GM21786 (cell line): Measurements from ENCODE around the gene ATP2B2.

Experiments
- ATAC-seq: cut with Tn5 transposase; IDR thresholded peaks from one replicate; pipeline ENCODE4 v1.9.1; 2021; ENCODE audit not compliant: unreplicated experiment

ATP2B2 gene

GRCh38 chr3:10349801-10350200 is 155.6 kb downstream of the ATP2B2 start:
- ATAC-seq: no peak

GRCh38 chr3:10348404-10348721 is 157.0 kb downstream of the ATP2B2 start:
- no peak for ATAC-seq

- ATAC-seq: no peak
Measured at GRCh38 chr3:10347648-10348403, 157.6 kb downstream of the ATP2B2 start.

GRCh38 chr3:10345911-10346310 is 159.5 kb downstream of the ATP2B2 start:
- ATAC-seq: no peak

- no peak for ATAC-seq
Measured at GRCh38 chr3:10344944-10345575, 160.3 kb downstream of the ATP2B2 start.

- no peak for ATAC-seq
Measured at GRCh38 chr3:10344147-10344943, 161.0 kb downstream of the ATP2B2 start.

GRCh38 chr3:10343526-10343925 is 161.9 kb downstream of the ATP2B2 start:
- ATAC-seq: no peak

GRCh38 chr3:10342781-10343180 is 162.6 kb downstream of the ATP2B2 start:
- no peak for ATAC-seq

- no peak for ATAC-seq
Measured at GRCh38 chr3:10341901-10342398, 163.4 kb downstream of the ATP2B2 start.

- no peak for ATAC-seq
Measured at GRCh38 chr3:10340476-10340875, 164.9 kb downstream of the ATP2B2 start.

- no peak for ATAC-seq
Measured at GRCh38 chr3:10340046-10340445, 165.3 kb downstream of the ATP2B2 start.

GRCh38 chr3:10339376-10339955 is 165.9 kb downstream of the ATP2B2 start:
- no peak for ATAC-seq

GRCh38 chr3:10338591-10339353 is 166.6 kb downstream of the ATP2B2 start:
- no peak for ATAC-seq

- ATAC-seq: no peak
Measured at GRCh38 chr3:10338164-10338470, 167.3 kb downstream of the ATP2B2 start.

- ATAC-seq: no peak
Measured at GRCh38 chr3:10337323-10338163, 167.8 kb downstream of the ATP2B2 start.

- ATAC-seq: no peak
Measured at GRCh38 chr3:10336761-10337160, 168.6 kb downstream of the ATP2B2 start.

- ATAC-seq: no peak
Measured at GRCh38 chr3:10335871-10336622, 169.3 kb downstream of the ATP2B2 start.

GRCh38 chr3:10335190-10335738 is 170.1 kb downstream of the ATP2B2 start:
- no peak for ATAC-seq

- ATAC-seq: no peak
Measured at GRCh38 chr3:10334459-10334858, 170.9 kb downstream of the ATP2B2 start.
